NOMO-1 treated with dmso at 0.1 percent for 144 hours (cell line): ENCODE data around the gene AP3S1.
"Not testable (repeated sequence)": the region's sequence is repeated elsewhere in the genome, so short reads cannot be mapped to it uniquely, and the experiment has no call there.

Source experiments
- DNase-seq: peaks from one replicate; lab custom pipeline; 2025; ENCODE audit not compliant: unreplicated experiment; lab: John Stamatoyannopoulos, UW

Gene AP3S1

DNA sequence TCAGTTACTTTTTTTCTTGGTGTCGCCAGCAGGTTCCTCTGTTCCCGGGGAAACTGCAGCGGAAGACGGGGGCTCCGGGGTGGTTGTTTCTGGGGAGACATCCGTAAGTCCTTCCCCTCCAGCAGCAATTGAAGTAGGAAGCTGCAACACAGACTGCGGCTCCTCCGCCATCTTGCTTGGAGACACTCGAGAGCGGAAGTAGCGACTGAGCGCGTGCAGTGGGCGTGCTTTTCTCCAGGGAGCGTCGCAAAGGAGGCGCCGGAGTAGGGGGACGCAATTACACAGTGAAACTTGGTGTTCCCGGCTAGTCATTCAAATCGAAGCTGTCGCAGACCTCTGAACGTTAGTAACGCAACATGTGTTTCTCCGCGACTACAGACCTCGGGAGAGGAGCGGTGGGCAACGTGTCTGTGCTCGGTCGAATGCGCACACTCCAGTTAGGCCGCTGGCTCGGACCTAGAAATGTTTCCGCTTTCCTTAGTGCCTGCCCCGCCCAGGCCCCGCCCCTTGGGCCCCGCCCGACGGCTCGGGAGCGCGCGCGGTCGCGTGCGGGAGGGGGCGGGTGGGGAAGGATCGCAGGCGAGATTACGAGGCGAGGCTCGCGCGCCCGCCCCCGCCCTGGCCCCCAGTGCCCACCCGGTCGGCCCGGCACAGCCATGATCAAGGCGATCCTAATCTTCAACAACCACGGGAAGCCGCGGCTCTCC, at the start of gene AP3S1, which contains the start of gene ATG12:
AP3S1 (plus strand) TSS at position 554 of the 707 bp plus-strand sequence; CDS start at position 657, 103 bp downstream.
ATG12 (minus strand) TSS at position 184 of the 707 bp plus-strand sequence; CDS start at position 171, 13 bp downstream.
- DNase-seq, result peak; percentile 90

GRCh38 chr5:115795700-115796099, 46.0 kb upstream of the AP3S1 start:
- no peak for DNase-seq

DNA sequence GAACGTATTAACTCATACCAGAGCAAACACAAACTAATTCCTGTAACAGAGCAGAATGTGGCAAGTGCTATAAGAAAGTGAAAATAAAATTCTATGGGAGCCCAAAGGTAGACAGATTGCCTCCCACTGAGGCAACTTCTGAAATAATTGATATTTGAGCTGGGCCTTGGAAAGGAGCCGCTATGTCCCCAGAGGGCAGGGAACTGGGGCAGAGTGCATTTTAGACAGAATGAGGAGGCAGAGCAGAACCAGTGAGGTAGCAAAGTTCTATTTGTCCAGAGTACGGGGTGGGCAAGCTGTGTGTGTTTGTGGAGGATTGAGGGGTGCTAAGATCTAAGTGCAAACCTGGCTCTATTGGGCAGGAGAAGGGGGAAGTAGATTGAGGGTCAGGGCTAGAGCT, 45.1 kb upstream of the AP3S1 start:
- DNase-seq, result no peak

GRCh38 chr5:115798252-115798651, 43.5 kb upstream of the AP3S1 start:
- DNase-seq, result no peak

- no peak for DNase-seq
Observed at GRCh38 chr5:115800108-115800507, 41.6 kb upstream of the AP3S1 start.

GRCh38 chr5:115801152-115801551, 40.6 kb upstream of the AP3S1 start:
- DNase-seq, result no peak

- DNase-seq, result no peak
Observed at GRCh38 chr5:115801984-115802383, 39.8 kb upstream of the AP3S1 start.

DNA sequence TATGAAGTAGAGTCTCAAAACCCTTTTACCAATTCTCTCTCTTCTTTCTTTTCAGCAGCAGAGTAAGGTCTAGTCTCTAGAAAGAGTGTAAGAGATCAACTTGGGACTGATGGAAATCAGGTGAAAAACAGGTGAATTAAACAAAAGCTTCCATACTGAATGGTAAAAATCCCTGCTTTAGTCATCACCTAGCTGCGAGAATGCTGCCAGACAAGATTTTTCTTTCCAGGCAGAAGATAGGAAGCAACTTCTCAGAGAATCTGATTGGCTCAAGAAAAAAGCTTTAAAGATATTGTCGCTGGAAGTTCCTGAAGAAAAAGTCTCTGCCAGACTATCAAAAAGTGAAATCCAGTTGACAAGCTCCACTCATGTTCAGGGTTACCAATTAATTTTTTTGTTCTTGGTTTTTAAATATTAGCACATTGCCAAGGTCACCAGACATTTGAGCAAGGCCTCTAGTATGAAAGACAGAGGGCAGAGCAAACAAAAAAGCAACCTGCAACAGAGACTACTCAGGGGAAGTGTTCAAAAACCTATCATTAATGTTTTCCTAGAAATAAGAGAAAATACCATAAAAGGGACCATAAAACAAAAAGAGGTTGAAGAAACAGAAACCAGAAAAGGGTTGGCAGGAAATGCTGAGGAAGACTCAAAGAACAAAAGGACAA, 34.6 kb upstream of the AP3S1 start:
- no peak for DNase-seq

GRCh38 chr5:115807654-115808052, 34.1 kb upstream of the AP3S1 start:
- DNase-seq, result no peak

GRCh38 chr5:115808066-115808465, 33.7 kb upstream of the AP3S1 start:
- DNase-seq, result not testable (repeated sequence)

GRCh38 chr5:115809946-115810345, 31.8 kb upstream of the AP3S1 start:
- DNase-seq, result no peak

GRCh38 chr5:115810761-115811160, 31.0 kb upstream of the AP3S1 start:
- no peak for DNase-seq

DNA sequence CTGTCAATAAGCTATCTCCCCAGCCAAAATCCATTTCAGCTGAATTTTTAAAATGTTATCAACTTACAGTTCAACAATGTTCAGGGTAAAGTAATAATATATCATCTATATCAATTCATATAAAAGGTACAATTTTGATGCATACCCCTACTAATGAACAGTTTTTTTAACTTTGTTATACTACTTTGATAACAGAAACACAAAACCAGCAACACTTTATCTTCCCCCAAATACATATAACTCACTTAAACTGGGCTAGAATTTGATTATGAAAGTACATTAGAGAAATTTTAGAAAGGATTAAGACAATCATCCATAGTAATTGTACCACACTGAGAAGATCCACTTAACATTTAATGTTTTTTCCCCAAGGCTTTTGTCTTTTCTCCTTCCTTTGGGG, 30.3 kb upstream of the AP3S1 start:
- no peak for DNase-seq

DNA sequence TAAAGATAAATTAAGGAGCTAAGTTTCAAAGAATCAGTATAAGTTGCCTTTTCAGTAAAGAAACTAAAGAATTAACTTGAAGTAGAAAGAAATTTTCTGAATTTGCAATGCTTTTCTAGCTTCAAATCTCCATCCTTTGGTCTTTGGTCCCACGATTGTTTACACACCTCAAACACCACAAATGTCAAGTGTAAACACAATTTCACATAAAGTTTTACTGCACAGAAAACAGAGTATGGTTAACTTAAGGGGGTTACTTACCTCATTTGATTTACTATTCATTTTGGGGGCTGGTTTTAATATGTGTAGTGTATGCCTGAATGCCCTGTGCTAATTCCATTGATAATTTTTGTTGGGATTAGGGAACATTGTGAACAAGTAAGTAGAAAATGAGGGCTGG, 29.4 kb upstream of the AP3S1 start:
- no peak for DNase-seq

DNA sequence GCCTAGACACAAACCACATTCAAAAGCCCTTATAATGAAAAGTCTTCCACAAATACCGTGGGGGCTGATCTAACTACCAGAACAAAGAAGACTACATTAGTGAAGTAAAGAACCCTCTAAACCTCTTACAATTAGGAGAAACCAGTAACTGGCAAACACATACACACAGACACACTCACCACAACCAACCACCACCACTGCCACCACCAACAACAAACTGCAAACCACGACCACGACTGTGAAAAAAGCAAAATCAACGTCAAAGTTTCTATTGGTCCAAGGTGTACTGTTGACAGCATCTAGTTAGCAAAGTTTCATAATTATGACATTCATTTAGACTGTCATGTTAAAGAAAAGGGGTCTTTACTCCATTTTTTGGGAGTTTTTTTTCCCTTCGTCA, 28.0 kb upstream of the AP3S1 start:
- no peak for DNase-seq

DNA sequence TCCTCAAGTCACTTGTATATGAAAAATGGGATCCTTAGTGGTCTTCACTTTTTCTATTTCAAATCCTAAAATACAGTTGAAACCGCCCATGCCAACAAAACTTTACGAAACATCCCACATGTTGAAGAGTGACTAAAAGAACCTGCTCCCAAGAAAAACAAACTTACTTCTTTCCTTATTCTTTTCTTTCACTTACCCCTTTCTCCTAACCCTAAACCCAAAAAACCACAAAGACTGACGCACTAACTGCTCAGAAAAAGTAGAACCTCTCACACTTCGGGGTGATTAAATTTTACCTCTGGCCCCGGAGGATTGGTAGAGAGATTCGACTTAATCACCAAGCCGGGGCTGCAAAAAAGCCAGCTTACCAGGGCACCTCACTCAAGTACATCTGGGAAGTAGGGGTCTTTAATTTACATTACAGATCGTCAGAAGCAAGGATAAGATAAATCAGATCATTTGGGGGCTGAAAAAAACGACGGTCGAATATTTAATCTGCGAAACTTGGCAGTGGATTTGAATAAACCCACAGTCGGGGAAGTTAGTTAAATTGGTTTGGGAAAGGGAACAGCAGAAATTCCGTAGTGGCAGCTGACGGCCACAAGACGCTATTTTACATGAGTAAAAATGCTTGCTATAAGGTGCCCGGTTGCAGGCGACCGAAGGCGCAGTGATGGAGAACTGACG, 26.6 kb upstream of the AP3S1 start:
- DNase-seq, result no peak

DNA sequence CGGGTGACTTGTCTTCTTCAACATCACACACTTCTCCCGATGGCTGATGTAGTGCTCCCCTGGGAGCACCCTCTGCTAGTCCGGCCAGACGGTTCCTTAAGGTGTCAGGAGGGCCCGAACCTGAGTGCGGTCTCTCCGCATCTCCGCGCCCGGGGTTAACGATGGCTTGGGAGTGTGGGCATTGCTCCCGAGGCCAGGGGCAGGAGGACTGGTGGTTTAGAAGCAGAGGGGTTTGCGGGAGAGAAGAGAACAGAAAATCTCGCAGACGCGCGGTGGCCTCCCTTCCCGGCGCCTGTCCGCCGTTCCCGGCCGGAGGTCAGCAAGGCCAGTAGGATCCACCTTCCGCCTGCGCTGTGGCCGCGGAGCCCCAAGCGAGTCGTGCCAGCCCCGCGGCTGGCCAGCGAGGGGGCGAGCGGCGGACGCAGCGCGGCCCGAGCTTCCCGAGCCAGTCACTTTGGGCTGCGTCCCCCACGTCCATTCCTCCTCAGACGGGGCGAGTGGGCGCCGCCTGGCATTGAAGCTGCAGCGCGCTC, 26.0 kb upstream of the AP3S1 start:
- DNase-seq, result no peak

GRCh38 chr5:115816226-115817081, 25.3 kb upstream of the AP3S1 start, which contains the start of gene CDO1:
CDO1 (minus strand) TSS chr5:115816659; CDS start chr5:115816397, 262 bp downstream.
- no peak for DNase-seq

GRCh38 chr5:115817386-115817785, 24.3 kb upstream of the AP3S1 start:
- no peak for DNase-seq

- DNase-seq, result no peak
Observed at GRCh38 chr5:115818821-115819220, 22.9 kb upstream of the AP3S1 start.

DNA sequence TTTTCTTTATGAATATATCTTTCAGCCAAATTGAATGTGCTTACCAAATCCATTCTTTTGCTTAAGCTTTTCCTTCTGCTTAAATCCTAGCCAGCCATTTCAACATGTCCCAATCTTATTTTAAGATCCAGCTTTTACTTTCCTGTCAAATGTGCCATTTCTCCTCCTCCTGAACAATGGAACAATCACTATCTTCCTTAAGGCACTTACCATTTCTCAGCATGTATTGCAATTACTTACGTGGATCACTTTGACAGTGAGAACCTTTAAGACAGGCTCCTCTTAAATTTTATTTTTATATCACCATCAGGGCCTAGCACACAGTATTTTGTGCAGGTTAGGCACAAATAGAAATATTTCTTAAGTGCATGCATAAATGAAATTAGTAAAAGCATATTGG, 20.9 kb upstream of the AP3S1 start:
- no peak for DNase-seq
